Lower leg skin (tissue), 4 donors: Measurements from ENCODE around the gene RNF31. TPM values are rescaled to one million over a fixed set of nuclear protein-coding genes. Genes with fewer than 3 reads are reported as not detected.
A peak's percentile ranks its signal among the peaks of the same experiment; 100 is the strongest.

ENCODE experiments used
- DNase-seq, 2 donors: peaks; one replicate each; pipeline ENCODE4 v3.0.0-alpha.2; 2019; ENCODE audit warnings: low spot score in 2 of 2
- H3K4me3 ChIP-seq: fragments of 200-600 bp; sonication (generic); 2 replicates; pipeline ENCODE4 v1.5.1; 2017; ENCODE audit warnings: mild to moderate bottlenecking, low read depth; ENCODE audit not compliant: poor library complexity, severe bottlenecking
- POLR2A ChIP-seq, 2 donors: fragments of 450-650 bp; IDR thresholded peaks; one replicate each; pipeline ENCODE4 v1.6.1; 2016 to 2017; ENCODE audit warnings: antibody characterized with exemption in 2 of 2, mild to moderate bottlenecking in 1 of 2, moderate library complexity in 1 of 2
- whole genome bisulfite sequencing, 2 donors: methylation state at CpG; one replicate each; pipeline ENCODE4 v1.1.5; 2018; 5-methylcytosine and 5-hydroxymethylcytosine counted together
- intact Hi-C: fragments of 100-400 bp; cut with DNase I; formaldehyde crosslinking; loops from one replicate; pipeline ENCODE4 v1.15.0; 2023; ENCODE audit warnings: low total_unique reads
- total RNA-seq, 4 donors: library from RNA; depleted of rRNA; stranded (reverse); fragments of >200 nt; gene quantifications; one replicate each; pipeline ENCODE4 v1.1.0, GENCODE V29; 2016
- TF ChIP-seq, protein P1 (sequence below), 3 donors: fragments of 450-650 bp; IDR thresholded peaks; one replicate each; pipeline ENCODE4 v1.5.1; 2016; ENCODE audit warnings: antibody characterized with exemption in 3 of 3, mild to moderate bottlenecking in 3 of 3, moderate library complexity in 2 of 3

The RNF31 gene
- total RNA-seq, 4 donors from 2014 or later, result 53.1 to 98.6 (median 77.3) TPM

DNA sequence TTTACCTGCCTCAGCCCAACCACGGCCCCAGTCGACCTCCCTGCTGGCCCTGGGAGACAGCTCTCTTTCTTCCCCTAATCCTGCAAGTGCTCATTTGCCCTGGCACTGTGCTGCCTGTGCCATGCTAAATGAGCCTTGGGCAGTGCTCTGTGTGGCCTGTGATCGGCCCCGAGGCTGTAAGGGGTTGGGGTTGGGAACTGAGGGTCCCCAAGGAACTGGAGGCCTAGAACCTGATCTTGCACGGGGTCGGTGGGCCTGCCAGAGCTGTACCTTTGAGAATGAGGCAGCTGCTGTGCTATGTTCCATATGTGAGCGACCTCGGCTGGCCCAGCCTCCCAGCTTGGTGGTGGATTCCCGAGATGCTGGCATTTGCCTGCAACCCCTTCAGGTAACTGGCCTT is 2.8 kb downstream of the RNF31 start:
- DNase-seq, result no peak
- WGBS, 2 donors, result 89 to 94% methylated on average over 9 of the region's 9 CpGs
- H3K4me3 ChIP-seq, result no peak overlapping the region
- intact Hi-C loops, result no loop called here
- TF ChIP-seq POLR2A (IDR thresholded peaks at IDR 0.05), result no peak
- TF ChIP-seq, protein P1, sequence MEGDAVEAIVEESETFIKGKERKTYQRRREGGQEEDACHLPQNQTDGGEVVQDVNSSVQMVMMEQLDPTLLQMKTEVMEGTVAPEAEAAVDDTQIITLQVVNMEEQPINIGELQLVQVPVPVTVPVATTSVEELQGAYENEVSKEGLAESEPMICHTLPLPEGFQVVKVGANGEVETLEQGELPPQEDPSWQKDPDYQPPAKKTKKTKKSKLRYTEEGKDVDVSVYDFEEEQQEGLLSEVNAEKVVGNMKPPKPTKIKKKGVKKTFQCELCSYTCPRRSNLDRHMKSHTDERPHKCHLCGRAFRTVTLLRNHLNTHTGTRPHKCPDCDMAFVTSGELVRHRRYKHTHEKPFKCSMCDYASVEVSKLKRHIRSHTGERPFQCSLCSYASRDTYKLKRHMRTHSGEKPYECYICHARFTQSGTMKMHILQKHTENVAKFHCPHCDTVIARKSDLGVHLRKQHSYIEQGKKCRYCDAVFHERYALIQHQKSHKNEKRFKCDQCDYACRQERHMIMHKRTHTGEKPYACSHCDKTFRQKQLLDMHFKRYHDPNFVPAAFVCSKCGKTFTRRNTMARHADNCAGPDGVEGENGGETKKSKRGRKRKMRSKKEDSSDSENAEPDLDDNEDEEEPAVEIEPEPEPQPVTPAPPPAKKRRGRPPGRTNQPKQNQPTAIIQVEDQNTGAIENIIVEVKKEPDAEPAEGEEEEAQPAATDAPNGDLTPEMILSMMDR (IDR thresholded peaks at IDR 0.05), result no peak

DNA sequence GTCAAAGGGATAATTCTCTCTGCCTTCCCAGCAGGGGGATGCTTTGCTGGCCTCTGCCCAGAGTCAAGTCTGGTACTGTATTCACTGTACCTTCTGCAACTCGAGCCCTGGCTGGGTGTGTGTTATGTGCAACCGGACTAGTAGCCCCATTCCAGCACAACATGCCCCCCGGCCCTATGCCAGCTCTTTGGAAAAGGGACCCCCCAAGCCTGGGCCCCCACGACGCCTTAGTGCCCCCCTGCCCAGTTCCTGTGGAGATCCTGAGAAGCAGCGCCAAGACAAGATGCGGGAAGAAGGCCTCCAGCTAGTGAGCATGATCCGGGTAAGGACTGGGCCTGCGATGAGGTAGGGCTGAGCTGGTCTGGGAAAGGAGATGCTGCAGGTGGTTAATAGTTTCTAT is 3.3 kb downstream of the RNF31 start:
- DNase-seq, result peak in 1 of 2 donors; percentile 82
- TF ChIP-seq POLR2A (IDR thresholded peaks at IDR 0.05), result no peak
- TF ChIP-seq, protein P1 (IDR thresholded peaks at IDR 0.05), result no peak
- WGBS, 2 donors, result 87 to 92% methylated on average over 9 of the region's 9 CpGs
- H3K4me3 ChIP-seq, result no peak overlapping the region
- intact Hi-C loops, result no loop called here

DNA sequence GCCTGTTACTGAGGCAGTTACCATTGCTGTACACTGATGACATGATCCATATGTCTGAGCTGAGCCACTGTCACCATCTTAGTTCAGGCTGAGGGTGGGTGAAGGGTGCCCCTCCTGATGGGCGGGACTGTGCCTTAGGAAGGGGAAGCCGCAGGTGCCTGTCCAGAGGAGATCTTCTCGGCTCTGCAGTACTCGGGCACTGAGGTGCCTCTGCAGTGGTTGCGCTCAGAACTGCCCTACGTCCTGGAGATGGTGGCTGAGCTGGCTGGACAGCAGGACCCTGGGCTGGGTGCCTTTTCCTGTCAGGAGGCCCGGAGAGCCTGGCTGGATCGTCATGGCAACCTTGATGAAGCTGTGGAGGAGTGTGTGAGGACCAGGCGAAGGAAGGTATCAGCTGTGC is 3.7 kb downstream of the RNF31 start:
- no peak overlapping the region for H3K4me3 ChIP-seq
- DNase-seq, result no peak
- WGBS, 2 donors, result 90% methylated on average over 9 of the region's 9 CpGs
- TF ChIP-seq, protein P1 (IDR thresholded peaks at IDR 0.05), result no peak
- no peak for TF ChIP-seq POLR2A (IDR thresholded peaks at IDR 0.05)
- intact Hi-C loops, result no loop called here

DNA sequence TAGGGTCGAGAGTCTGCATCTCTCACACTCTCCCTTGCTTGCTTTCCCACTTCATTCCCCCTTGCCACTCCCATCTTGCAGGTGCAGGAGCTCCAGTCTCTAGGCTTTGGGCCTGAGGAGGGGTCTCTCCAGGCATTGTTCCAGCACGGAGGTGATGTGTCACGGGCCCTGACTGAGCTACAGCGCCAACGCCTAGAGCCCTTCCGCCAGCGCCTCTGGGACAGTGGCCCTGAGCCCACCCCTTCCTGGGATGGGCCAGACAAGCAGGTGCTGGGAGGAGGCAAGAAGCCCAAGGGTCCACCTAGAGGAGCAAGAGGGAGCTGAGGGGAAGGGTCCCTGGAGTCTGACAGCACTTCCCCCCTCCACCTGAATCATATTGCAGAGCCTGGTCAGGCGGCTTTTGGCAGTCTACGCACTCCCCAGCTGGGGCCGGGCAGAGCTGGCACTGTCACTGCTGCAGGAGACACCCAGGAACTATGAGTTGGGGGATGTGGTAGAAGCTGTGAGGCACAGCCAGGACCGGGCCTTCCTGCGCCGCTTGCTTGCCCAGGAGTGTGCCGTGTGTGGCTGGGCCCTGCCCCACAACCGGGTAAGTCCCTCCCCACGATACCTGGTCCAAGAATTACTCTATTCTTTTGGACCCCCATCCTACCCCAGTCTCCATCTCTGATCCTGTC is 4.2 kb downstream of the RNF31 start:
- no peak for DNase-seq
- TF ChIP-seq, protein P1 (IDR thresholded peaks at IDR 0.05), result peak in 1 of 3 donors; percentile 7
- TF ChIP-seq POLR2A (IDR thresholded peaks at IDR 0.05), result no peak
- H3K4me3 ChIP-seq, result no peak overlapping the region
- WGBS, 2 donors, result 90 to 94% methylated on average over 13 to 16 of the region's 16 CpGs
- intact Hi-C loops, result no loop called here

DNA sequence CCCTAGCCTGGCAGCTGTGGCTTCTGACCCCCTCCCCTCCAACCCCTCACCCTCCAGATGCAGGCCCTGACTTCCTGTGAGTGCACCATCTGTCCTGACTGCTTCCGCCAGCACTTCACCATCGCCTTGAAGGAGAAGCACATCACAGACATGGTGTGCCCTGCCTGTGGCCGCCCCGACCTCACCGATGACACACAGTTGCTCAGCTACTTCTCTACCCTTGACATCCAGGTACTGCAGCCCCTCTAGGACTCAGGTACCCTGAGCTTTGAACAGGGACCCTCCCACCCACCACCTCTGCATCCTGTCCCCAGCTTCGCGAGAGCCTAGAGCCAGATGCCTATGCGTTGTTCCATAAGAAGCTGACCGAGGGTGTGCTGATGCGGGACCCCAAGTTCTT is 7.8 kb downstream of the RNF31 start:
- no peak for DNase-seq
- WGBS, 2 donors, result 95 to 96% methylated on average over 10 of the region's 10 CpGs
- TF ChIP-seq POLR2A (IDR thresholded peaks at IDR 0.05), result no peak
- TF ChIP-seq, protein P1 (IDR thresholded peaks at IDR 0.05), result no peak
- H3K4me3 ChIP-seq, result no peak overlapping the region
- intact Hi-C loops, result no loop called here

DNA sequence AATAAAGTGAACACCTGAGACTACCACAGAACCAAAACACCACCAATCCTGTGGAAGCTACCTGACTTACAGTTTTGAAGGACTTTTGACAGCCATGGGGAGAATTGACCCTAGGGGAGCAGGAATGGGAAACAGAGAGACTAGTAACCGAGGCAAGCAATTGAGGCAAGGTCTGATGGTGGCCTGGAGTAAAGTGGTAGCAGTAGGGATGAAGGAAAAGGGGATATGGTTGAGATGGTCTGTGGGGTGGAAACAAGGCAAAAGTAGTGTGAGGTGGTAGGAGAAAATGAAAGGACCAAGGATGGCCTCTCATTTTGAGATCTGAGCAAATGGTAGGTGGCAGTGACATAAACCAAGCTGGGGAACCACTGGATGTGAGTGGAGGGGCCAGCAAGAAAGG is 9.5 kb downstream of the RNF31 start:
- DNase-seq, result no peak
- no peak overlapping the region for H3K4me3 ChIP-seq
- intact Hi-C loops, result no loop called here
- 79 to 83% methylated on average over 1 of the region's 1 CpG for WGBS, 2 donors
- TF ChIP-seq, protein P1 (IDR thresholded peaks at IDR 0.05), result no peak
- TF ChIP-seq POLR2A (IDR thresholded peaks at IDR 0.05), result no peak
